AG09319 (cell line): ENCODE results near the gene FAM78B.

Experiments
- DNase-seq: peaks from one replicate; pipeline ENCODE4 v3.0.0-alpha.2; 2010; ENCODE audit warnings: low read depth; ENCODE audit errors: extremely low read depth
- TF ChIP-seq, protein P1 (sequence below): IDR thresholded peaks from 2 replicates; pipeline ENCODE4 v1.5.1; 2011; ENCODE audit warnings: low read depth, mild to moderate bottlenecking, inconsistent platforms, low read length, moderate library complexity

The FAM78B gene

DNA sequence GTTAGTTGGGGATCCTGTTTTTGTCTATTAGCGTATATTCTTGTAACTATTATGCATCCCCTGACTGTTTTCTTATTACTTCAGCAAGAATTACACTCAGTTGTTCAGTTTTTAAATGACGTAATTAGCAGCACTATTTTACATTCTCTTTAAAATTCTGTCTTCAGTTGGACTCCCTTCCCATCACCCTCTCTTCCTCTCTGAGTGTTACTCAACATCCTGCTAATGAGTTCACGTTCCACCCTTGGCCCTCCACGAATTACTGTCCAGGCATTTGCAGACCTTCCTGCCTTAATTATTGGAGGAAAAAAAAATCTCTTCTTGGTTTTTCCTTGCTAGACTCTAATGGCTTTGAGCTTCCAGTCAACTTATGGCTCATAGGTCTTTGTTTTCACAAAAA is 23.6 kb upstream of the FAM78B start:
- DNase-seq = no peak

DNA sequence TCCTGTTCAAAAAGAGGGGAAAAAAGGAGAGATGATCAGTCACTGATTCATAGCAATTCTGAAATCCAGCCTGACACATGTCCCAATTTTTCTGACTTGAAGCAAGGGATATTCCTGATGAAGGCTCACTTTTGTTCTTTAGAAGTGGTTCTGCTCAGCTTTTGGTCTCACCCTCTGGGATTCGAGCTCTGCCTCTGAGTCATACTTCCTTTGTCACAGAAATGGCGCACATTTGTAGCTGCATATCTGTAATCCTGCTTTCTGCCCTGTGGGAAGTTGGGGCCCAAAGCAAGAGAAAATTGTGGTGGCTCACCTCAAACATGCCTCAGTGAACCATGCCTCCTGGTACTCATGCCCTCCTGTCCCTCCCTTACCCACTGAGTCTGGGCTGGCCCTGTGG is 22.3 kb upstream of the FAM78B start:
- no peak for DNase-seq
- TF ChIP-seq, protein P1, sequence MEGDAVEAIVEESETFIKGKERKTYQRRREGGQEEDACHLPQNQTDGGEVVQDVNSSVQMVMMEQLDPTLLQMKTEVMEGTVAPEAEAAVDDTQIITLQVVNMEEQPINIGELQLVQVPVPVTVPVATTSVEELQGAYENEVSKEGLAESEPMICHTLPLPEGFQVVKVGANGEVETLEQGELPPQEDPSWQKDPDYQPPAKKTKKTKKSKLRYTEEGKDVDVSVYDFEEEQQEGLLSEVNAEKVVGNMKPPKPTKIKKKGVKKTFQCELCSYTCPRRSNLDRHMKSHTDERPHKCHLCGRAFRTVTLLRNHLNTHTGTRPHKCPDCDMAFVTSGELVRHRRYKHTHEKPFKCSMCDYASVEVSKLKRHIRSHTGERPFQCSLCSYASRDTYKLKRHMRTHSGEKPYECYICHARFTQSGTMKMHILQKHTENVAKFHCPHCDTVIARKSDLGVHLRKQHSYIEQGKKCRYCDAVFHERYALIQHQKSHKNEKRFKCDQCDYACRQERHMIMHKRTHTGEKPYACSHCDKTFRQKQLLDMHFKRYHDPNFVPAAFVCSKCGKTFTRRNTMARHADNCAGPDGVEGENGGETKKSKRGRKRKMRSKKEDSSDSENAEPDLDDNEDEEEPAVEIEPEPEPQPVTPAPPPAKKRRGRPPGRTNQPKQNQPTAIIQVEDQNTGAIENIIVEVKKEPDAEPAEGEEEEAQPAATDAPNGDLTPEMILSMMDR = no peak

More for the DNA sequence above, 23.6 kb upstream of the FAM78B start:
- TF ChIP-seq, protein P1 = no peak

DNA sequence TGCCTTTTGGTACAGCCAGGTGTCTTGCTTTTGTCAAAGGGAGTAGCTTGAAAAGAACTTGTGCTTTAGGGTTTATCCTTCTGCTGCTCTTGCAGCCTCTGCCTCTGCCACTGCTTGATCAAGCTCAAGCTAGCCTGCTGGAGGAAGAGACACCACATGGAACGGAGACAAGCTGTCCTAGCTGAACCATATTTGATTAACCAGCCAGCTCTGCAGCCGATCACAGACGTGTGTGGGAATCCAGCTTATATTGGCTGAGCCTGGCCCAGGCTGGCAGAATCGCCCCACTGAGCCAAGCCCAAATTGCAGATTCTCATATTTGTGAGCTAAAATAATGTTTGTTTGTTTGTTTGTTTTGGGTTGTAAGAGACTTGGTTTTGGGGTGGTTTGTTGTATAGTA is 18.7 kb upstream of the FAM78B start:
- no peak for DNase-seq
- TF ChIP-seq, protein P1 = no peak

DNA sequence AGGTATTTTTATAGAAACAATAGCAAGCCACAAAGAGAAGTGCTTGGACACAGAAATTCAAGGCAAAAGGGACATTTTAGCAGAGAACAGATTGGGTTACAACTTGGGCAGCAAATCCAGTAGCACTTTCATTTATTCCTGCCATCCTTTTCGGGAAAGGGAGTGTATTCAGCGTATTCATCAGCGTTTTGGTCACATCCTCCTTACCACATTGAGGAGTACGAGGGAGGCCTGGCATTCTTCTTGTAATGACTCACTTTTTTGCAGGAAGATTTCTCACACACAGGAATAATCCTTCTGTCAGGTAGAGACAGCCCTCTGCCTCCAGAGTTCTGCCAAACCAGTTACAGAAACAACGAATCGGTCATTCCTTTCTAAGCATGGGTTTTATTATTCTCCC is 18.1 kb upstream of the FAM78B start:
- DNase-seq = no peak
- TF ChIP-seq, protein P1 = no peak

DNA sequence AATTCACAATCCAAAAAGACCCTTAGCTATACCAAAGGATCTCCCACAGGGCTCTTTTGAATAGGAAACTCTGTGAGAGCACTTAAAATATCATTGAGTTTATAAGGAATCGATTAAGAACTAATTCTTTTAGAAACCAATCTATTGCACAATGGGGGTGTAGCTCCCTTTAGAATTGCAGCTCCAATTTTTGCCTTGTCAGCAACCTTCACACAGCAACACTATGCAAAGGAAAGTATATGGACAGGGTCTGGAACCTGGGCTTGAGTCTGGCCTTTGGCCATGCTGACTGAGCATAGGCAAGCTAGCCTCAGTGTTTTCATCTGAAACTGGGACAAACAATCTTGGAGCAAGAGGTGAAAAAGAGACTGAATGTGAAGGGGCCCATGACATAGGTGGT is 17.2 kb upstream of the FAM78B start:
- DNase-seq = no peak
- TF ChIP-seq, protein P1 = no peak

DNA sequence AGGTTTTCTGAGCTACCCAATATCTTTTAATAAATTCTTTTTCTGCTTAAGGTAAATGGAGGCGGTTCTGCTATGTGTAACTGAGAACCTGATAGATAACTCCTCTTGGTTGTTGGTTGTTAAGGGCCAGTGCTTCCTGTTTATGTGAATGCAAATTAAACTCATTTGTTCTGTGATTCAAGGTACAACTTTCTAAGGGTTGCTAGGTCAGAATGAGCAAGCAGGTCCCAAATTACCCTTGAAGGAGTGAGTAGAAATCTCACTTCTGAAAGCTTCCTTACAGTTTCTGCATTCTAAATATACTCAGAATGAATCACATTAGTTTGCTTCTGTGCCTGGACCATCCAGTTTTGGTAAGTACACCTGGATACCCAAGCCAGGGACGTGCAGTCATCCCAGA is 15.5 kb upstream of the FAM78B start:
- TF ChIP-seq, protein P1 = no peak
- DNase-seq = no peak

DNA sequence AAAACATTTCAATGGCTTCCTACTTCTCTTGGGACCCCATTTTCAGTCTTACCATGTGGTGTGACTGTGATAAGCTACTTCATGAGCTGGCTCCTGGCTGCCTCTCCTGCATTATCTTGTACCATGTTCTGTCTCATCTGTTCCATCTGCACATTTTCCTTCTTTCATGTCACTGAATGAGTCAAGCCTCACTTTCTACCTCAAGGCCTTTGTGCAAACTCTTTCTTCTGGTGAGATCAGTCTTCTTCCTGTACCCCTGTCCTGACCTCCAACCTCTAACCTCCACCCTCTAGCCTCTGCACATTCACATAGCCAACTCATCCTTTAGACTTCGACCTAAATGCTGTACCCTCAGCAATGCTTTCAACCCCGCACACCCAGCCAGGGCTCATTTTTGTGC is 9.6 kb upstream of the FAM78B start:
- no peak for DNase-seq
- TF ChIP-seq, protein P1 = no peak
